H9 (cell line): ENCODE data around the gene SLC24A2. TPM values are rescaled to one million over a fixed set of nuclear protein-coding genes. Genes with fewer than 3 reads are reported as not detected.
A peak's percentile ranks its signal among the peaks of the same experiment; 100 is the strongest.

ENCODE experiments used
- DNase-seq: peaks from one replicate; pipeline ENCODE4 v3.0.0-alpha.2; 2017
- H2AFZ ChIP-seq: one replicate; pipeline ENCODE4 v1.6.1; 2013; ENCODE audit warnings: mild to moderate bottlenecking, low read length, control low read depth, moderate library complexity
- H2AK5ac ChIP-seq: 2 replicates; pipeline ENCODE4 v1.6.1; 2013; ENCODE audit warnings: low read length, control low read depth, mixed read lengths; ENCODE audit not compliant: insufficient read length
- H2BK120ac ChIP-seq: one replicate; pipeline ENCODE4 v1.6.1; 2013; ENCODE audit warnings: low read depth, mild to moderate bottlenecking, low read length, control low read depth, inconsistent platforms; ENCODE audit not compliant: poor library complexity, severe bottlenecking
- H2BK12ac ChIP-seq: 2 replicates; pipeline ENCODE4 v1.6.1; 2013; ENCODE audit warnings: low read length, control low read depth, mixed read lengths, low read depth; ENCODE audit not compliant: insufficient read length
- H2BK15ac ChIP-seq: 2 replicates; pipeline ENCODE4 v1.6.1; 2013; ENCODE audit warnings: low read depth, low read length, control low read depth
- H2BK20ac ChIP-seq: one replicate; pipeline ENCODE4 v1.6.1; 2013; ENCODE audit warnings: low read depth, mild to moderate bottlenecking, low read length, control low read depth, inconsistent platforms; ENCODE audit not compliant: poor library complexity, severe bottlenecking
- H2BK5ac ChIP-seq: 2 replicates; pipeline ENCODE4 v1.6.1; 2013; ENCODE audit warnings: low read length, control low read depth, mixed read lengths; ENCODE audit not compliant: insufficient read length
- H3K14ac ChIP-seq: 2 replicates; pipeline ENCODE4 v1.6.1; 2013; ENCODE audit warnings: low read length, control low read depth; ENCODE audit not compliant: insufficient read depth
- H3K18ac ChIP-seq: 2 replicates; pipeline ENCODE4 v1.6.1; 2013; ENCODE audit warnings: low read depth, mild to moderate bottlenecking, mixed read lengths, low read length, control low read depth; ENCODE audit not compliant: insufficient read length
- H3K23ac ChIP-seq: 2 replicates; pipeline ENCODE4 v1.6.1; 2013; ENCODE audit warnings: low read length, control low read depth, mixed read lengths, low read depth; ENCODE audit not compliant: insufficient read length
- H3K23me2 ChIP-seq: 2 replicates; pipeline ENCODE4 v1.6.1; 2013; ENCODE audit warnings: low read depth, mild to moderate bottlenecking, mixed read lengths, low read length, control low read depth; ENCODE audit not compliant: insufficient read length, poor library complexity, severe bottlenecking
- H3K27ac ChIP-seq: 2 replicates; pipeline ENCODE4 v1.5.1; 2013; ENCODE audit warnings: low read length, control low read depth, mixed read lengths, low read depth; ENCODE audit not compliant: insufficient read length
- H3K27me3 ChIP-seq: 2 replicates; pipeline ENCODE4 v1.6.1; 2013; ENCODE audit warnings: low read length, control low read depth, inconsistent platforms; ENCODE audit not compliant: insufficient read depth
- H3K4ac ChIP-seq: 2 replicates; pipeline ENCODE4 v1.6.1; 2013; ENCODE audit warnings: low read depth, mild to moderate bottlenecking, control low read depth, inconsistent platforms, low read length, moderate library complexity
- H3K4me1 ChIP-seq: 2 replicates; pipeline ENCODE4 v1.6.1; 2013; ENCODE audit warnings: low read length, control low read depth, inconsistent platforms; ENCODE audit not compliant: insufficient read depth
- H3K4me2 ChIP-seq: 2 replicates; pipeline ENCODE4 v1.6.1; 2013; ENCODE audit warnings: low read length, control low read depth, mixed read lengths; ENCODE audit not compliant: insufficient read length, insufficient read depth
- H3K56ac ChIP-seq: 2 replicates; pipeline ENCODE4 v1.6.1; 2013; ENCODE audit warnings: low read depth, mild to moderate bottlenecking, mixed read lengths, low read length, control low read depth; ENCODE audit not compliant: insufficient read length
- H3K79me1 ChIP-seq: 2 replicates; pipeline ENCODE4 v1.6.1; 2013; ENCODE audit warnings: low read depth, mild to moderate bottlenecking, moderate library complexity, low read length, control low read depth, inconsistent platforms; ENCODE audit not compliant: insufficient read depth, poor library complexity, severe bottlenecking
- H3K79me2 ChIP-seq: 2 replicates; pipeline ENCODE4 v1.6.1; 2013; ENCODE audit warnings: low read length, control low read depth, inconsistent platforms; ENCODE audit not compliant: insufficient read depth
- H3K9ac ChIP-seq: 2 replicates; pipeline ENCODE4 v1.6.1; 2013; ENCODE audit warnings: low read length, control low read depth, mixed read lengths; ENCODE audit not compliant: insufficient read length; ENCODE audit errors: extremely low read depth
- H3K9me3 ChIP-seq: one replicate; pipeline ENCODE4 v1.6.1; 2013; ENCODE audit warnings: low read depth, low read length, inconsistent platforms; ENCODE audit not compliant: control insufficient read depth
- H3T11ph ChIP-seq: one replicate; pipeline ENCODE4 v1.6.1; 2013; ENCODE audit warnings: mild to moderate bottlenecking, low read length, control low read depth, inconsistent platforms
- H4K20me1 ChIP-seq: one replicate; pipeline ENCODE4 v1.6.1; 2013; ENCODE audit not compliant: control insufficient read depth, insufficient read length, insufficient read depth
- H4K5ac ChIP-seq: 2 replicates; pipeline ENCODE4 v1.6.1; 2013; ENCODE audit warnings: low read depth, mild to moderate bottlenecking, mixed read lengths, low read length, control low read depth; ENCODE audit not compliant: insufficient read length
- H4K8ac ChIP-seq: replicated peaks from 2 replicates; pipeline ENCODE4 v1.6.1; 2013; ENCODE audit warnings: low read length, control low read depth, mixed read lengths, low read depth; ENCODE audit not compliant: insufficient read length
- H4K91ac ChIP-seq: 2 replicates; pipeline ENCODE4 v1.6.1; 2013; ENCODE audit warnings: low read depth, mild to moderate bottlenecking, moderate library complexity, mixed read lengths, low read length, control low read depth; ENCODE audit not compliant: insufficient read length
- H3K27ac Mint-ChIP-seq, 3 experiments: 2 replicates in 2 of 3; 3 replicates in 1 of 3; pipeline ENCODE4 v1.8.0; 2020 to 2021; ENCODE audit warnings: mixed read lengths in 3 of 3, mild to moderate bottlenecking in 1 of 3, moderate library complexity in 1 of 3
- H3K27me3 Mint-ChIP-seq: 2 replicates; pipeline ENCODE4 v1.8.0; 2021; ENCODE audit warnings: low read depth, mild to moderate bottlenecking, moderate library complexity, mixed read lengths
- H3K36me3 Mint-ChIP-seq, 3 experiments: 2 replicates in 2 of 3; 3 replicates in 1 of 3; pipeline ENCODE4 v1.8.0; 2020 to 2021; ENCODE audit warnings: low read depth in 3 of 3, mixed read lengths in 3 of 3; ENCODE audit not compliant: insufficient read depth in 1 of 3
- H3K4me1 Mint-ChIP-seq, 2 experiments: 2 replicates each; pipeline ENCODE4 v1.8.0; 2020; ENCODE audit warnings: mixed read lengths in 2 of 2
- H3K4me3 Mint-ChIP-seq, 2 experiments: 2 replicates in 1 of 2; 3 replicates in 1 of 2; pipeline ENCODE4 v1.8.0; 2020 to 2021; ENCODE audit warnings: mild to moderate bottlenecking in 2 of 2, mixed read lengths in 2 of 2, moderate library complexity in 1 of 2
- H3K9me3 Mint-ChIP-seq, 2 experiments: 2 replicates in 1 of 2; 3 replicates in 1 of 2; pipeline ENCODE4 v1.8.0; 2020; ENCODE audit warnings: mild to moderate bottlenecking in 2 of 2, mixed read lengths in 2 of 2, moderate library complexity in 1 of 2
- WGBS: extraction: QIAGEN DNeasy Blood & Tissue Kit; methylation state at CpG from one replicate; pipeline ENCODE4 v1.1.7; 2013; ENCODE audit warnings: missing lambda C conversion rate, low lambda C conversion rate, mixed read lengths; ENCODE audit not compliant: insufficient read length; ENCODE audit errors: extremely low coverage; 5-methylcytosine and 5-hydroxymethylcytosine counted together
- total RNA-seq: library from RNA; stranded (reverse); gene quantifications from 2 replicates; pipeline ENCODE4 v1.2.1, GENCODE V29; 2021
- TF ChIP-seq, protein P1 (sequence below): fragments of 200-600 bp; sonication (generic); conservative IDR thresholded peaks from 3 replicates; pipeline ENCODE4 v1.8.0; 2021; ENCODE audit warnings: antibody characterized with exemption, mild to moderate bottlenecking

The SLC24A2 gene
- total RNA-seq, 1 experiment from 2014 or later = 6.2 TPM

DNA sequence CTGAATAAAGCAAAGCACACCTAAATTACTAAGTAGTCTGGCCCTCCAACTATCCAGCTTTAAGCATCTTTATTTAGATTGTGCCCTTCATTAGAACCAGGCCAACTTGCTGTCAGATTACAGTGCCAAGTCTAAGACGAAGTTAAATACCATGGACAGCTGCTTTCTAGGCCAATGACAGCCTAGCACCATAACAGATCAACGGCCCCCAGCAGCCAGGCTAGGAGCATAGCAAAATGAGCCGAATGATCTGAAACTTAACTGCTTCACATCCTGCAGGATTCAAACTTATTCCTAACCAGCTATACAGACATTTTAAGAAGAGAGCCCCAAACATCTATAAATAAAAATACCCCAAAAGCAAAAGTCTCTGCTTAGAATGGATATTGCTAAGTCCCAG is 6.8 kb downstream of the SLC24A2 start:
- H2AK5ac ChIP-seq = no peak overlapping the region
- TF ChIP-seq, protein P1, sequence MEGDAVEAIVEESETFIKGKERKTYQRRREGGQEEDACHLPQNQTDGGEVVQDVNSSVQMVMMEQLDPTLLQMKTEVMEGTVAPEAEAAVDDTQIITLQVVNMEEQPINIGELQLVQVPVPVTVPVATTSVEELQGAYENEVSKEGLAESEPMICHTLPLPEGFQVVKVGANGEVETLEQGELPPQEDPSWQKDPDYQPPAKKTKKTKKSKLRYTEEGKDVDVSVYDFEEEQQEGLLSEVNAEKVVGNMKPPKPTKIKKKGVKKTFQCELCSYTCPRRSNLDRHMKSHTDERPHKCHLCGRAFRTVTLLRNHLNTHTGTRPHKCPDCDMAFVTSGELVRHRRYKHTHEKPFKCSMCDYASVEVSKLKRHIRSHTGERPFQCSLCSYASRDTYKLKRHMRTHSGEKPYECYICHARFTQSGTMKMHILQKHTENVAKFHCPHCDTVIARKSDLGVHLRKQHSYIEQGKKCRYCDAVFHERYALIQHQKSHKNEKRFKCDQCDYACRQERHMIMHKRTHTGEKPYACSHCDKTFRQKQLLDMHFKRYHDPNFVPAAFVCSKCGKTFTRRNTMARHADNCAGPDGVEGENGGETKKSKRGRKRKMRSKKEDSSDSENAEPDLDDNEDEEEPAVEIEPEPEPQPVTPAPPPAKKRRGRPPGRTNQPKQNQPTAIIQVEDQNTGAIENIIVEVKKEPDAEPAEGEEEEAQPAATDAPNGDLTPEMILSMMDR = no peak
- no peaks in the 10 kb centered on the region for H3K9me3 ChIP-seq
- no peak overlapping the region for H3T11ph ChIP-seq
- no peak overlapping the region for H2BK20ac ChIP-seq
- H3K79me1 ChIP-seq = no peaks in the 10 kb centered on the region
- peaks cover 5% of the 10 kb centered on the region; the same call in 1 of the 2 replicates for H3K4me1 ChIP-seq
- H3K27ac ChIP-seq = no peak overlapping the region
- H3K4ac ChIP-seq = no peak overlapping the region
- H2BK120ac ChIP-seq = no peak overlapping the region
- no peak overlapping the region for H3K14ac ChIP-seq
- H3K56ac ChIP-seq = no peak overlapping the region
- H4K8ac ChIP-seq = no peak overlapping the region
- no peaks in the 10 kb centered on the region for H3K23me2 ChIP-seq
- no peak overlapping the region for H4K91ac ChIP-seq
- Mint-ChIP-seq H3K27me3 (no peaks in the 10 kb centered on the region), H3K36me3 (peaks cover 4 to 17% (median 15%) of the 10 kb centered on the region in 3 experiments; a peak in 6 of 7 replicates), H3K27ac (peak overlapping the region in 1 of 3 experiments; percentile 53; a peak in 1 of 7 replicates), H3K4me1 (peaks cover 29 to 39% of the 10 kb centered on the region in 2 experiments), H3K4me3 (no peak overlapping the region), H3K9me3 (no peaks in the 10 kb centered on the region; a peak in 1 of 5 replicates)
- no CpG with 5 or more reads among the region's 3 CpGs for WGBS
- DNase-seq = no peak
- no peak overlapping the region for H2BK12ac ChIP-seq
- H2BK15ac ChIP-seq = no peak overlapping the region
- no peak overlapping the region for H3K9ac ChIP-seq
- H3K79me2 ChIP-seq = no peaks in the 10 kb centered on the region
- no peak overlapping the region for H3K23ac ChIP-seq
- H3K27me3 ChIP-seq = no peaks in the 10 kb centered on the region
- no peak overlapping the region for H2BK5ac ChIP-seq
- H4K20me1 ChIP-seq = no peaks in the 10 kb centered on the region
- H2AFZ ChIP-seq = no peak overlapping the region
- no peak overlapping the region for H4K5ac ChIP-seq
- no peak overlapping the region for H3K18ac ChIP-seq
- no peak overlapping the region for H3K4me2 ChIP-seq
